Fibroblast of lung (primary cell): Measurements from ENCODE around the gene SLC25A53. TPM values are rescaled to one million over a fixed set of nuclear protein-coding genes. Genes with fewer than 3 reads are reported as not detected.

Source experiments
- DNase-seq, 2 donors: peaks; one replicate each; pipeline versions ENCODE4 v3.0.0 to v3.0.0-alpha.2; 2010; ENCODE audit warnings: low read depth in 2 of 2
- H2AFZ ChIP-seq: 2 replicates; pipeline ENCODE4 v1.5.1; 2012; ENCODE audit warnings: low read length, control low read depth, inconsistent platforms
- H3K27ac ChIP-seq: 2 replicates; pipeline ENCODE4 v1.5.1; 2011; ENCODE audit warnings: low read length, control low read depth; ENCODE audit not compliant: insufficient read depth
- H3K27me3 ChIP-seq: 2 replicates; pipeline ENCODE4 v1.5.1; 2011; ENCODE audit warnings: mild to moderate bottlenecking, low read length; ENCODE audit not compliant: control insufficient read depth, insufficient read depth
- H3K36me3 ChIP-seq: 2 replicates; pipeline ENCODE4 v1.5.1; 2011; ENCODE audit warnings: low read length; ENCODE audit not compliant: control insufficient read depth, insufficient read depth
- H3K4me1 ChIP-seq: 2 replicates; pipeline ENCODE4 v1.5.1; 2011; ENCODE audit warnings: low read length; ENCODE audit not compliant: control insufficient read depth, insufficient read depth; ENCODE audit errors: extremely low read depth
- H3K4me2 ChIP-seq: 2 replicates; pipeline ENCODE4 v1.5.1; 2011; ENCODE audit warnings: low read length, control low read depth; ENCODE audit not compliant: insufficient read depth; ENCODE audit errors: extremely low read depth
- H3K4me3 ChIP-seq, 4 experiments: fragments of 200-600 bp in 1 of 4; sonication (generic) in 1 of 4; replicated peaks in 1 of 4; 2 replicates each; pipeline ENCODE4 v1.5.1; 2011 to 2016; ENCODE audit warnings: low read length in 4 of 4, low read depth in 3 of 4, mild to moderate bottlenecking in 3 of 4, control low read depth in 2 of 4, inconsistent platforms in 1 of 4, mixed read lengths in 1 of 4; ENCODE audit not compliant: insufficient read depth in 1 of 4; ENCODE audit errors: control extremely low read depth in 1 of 4
- H3K79me2 ChIP-seq: 2 replicates; pipeline ENCODE4 v1.5.1; 2012; ENCODE audit warnings: mild to moderate bottlenecking, low read length, inconsistent platforms; ENCODE audit not compliant: control insufficient read depth, insufficient read depth
- H3K9ac ChIP-seq: 2 replicates; pipeline ENCODE4 v1.5.1; 2011; ENCODE audit warnings: mild to moderate bottlenecking, low read length, control low read depth; ENCODE audit not compliant: insufficient read depth
- H3K9me3 ChIP-seq: 2 replicates; pipeline ENCODE4 v1.5.1; 2012; ENCODE audit warnings: low read depth, low read length; ENCODE audit not compliant: control insufficient read depth, insufficient read depth
- H4K20me1 ChIP-seq: 2 replicates; pipeline ENCODE4 v1.5.1; 2011; ENCODE audit warnings: low read length; ENCODE audit not compliant: control insufficient read depth, insufficient read depth; ENCODE audit errors: extremely low read depth
- CTCF ChIP-seq, 2 donors: IDR thresholded peaks in 1 of 2; conservative IDR thresholded peaks in 1 of 2; 1 replicate in 1 of 2; 2 replicates in 1 of 2; pipeline ENCODE4 v1.5.1; 2011 to 2012; ENCODE audit warnings: low read length in 2 of 2, control low read depth in 1 of 2, inconsistent platforms in 1 of 2, low read depth in 1 of 2, mild to moderate bottlenecking in 1 of 2
- EZH2 ChIP-seq: IDR thresholded peaks from 2 replicates; pipeline ENCODE4 v1.5.1; 2012; ENCODE audit warnings: low read length, control low read depth, mild to moderate bottlenecking; ENCODE audit errors: missing control alignments
- polyA plus RNA-seq, 2 donors: library from polyadenylated mRNA; depleted of rRNA in 1 of 2; stranded (reverse) in 1 of 2; unstranded in 1 of 2; fragments of >200 nt; gene quantifications; 2 replicates each; pipeline ENCODE4 v1.2.1, GENCODE V29; 2011 to 2012; ENCODE audit warnings: missing spikeins in 1 of 2
- total RNA-seq: library from RNA; depleted of rRNA; stranded (reverse); fragments of >200 nt; gene quantifications from 2 replicates; pipeline ENCODE4 v1.2.1, GENCODE V29; 2014

Gene SLC25A53
- total and polyA plus RNA-seq, 2 donors (not counting 1 experiment from before 2014, with no cell fraction given), result 5.4 to 13.7 TPM

GRCh38 chrX:104105330-104106262, 51.2 kb downstream of the SLC25A53 start:
- H4K20me1 ChIP-seq, result no peaks in the 10 kb centered on the region
- H3K4me2 ChIP-seq, result no peak overlapping the region
- H3K27me3 ChIP-seq, result no peaks in the 10 kb centered on the region
- H3K4me3 ChIP-seq, result no peak overlapping the region
- TF ChIP-seq EZH2, result no peak
- TF ChIP-seq CTCF (conservative IDR thresholded peaks at IDR 0.05 in 1 of 2, IDR thresholded peaks at IDR 0.05 in 1 of 2; ENCODE audit: low read depth in 1 of 2, low read length in 2 of 2), result no peak
- no peak for DNase-seq
- no peaks in the 10 kb centered on the region for H3K9me3 ChIP-seq
- H3K9ac ChIP-seq, result no peak overlapping the region
- no peak overlapping the region for H2AFZ ChIP-seq
- H3K4me1 ChIP-seq, result no peaks in the 10 kb centered on the region
- no peaks in the 10 kb centered on the region for H3K79me2 ChIP-seq
- H3K27ac ChIP-seq, result no peak overlapping the region
- H3K36me3 ChIP-seq, result no peaks in the 10 kb centered on the region

GRCh38 chrX:104104676-104105075, 52.1 kb downstream of the SLC25A53 start:
- Histone ChIP-seq H3K4me1 (no peaks in the 10 kb centered on the region), H3K9ac (no peak overlapping the region)

More at GRCh38 chrX:104104676-104105075, 52.1 kb downstream of the SLC25A53 start:
- Histone ChIP-seq H2AFZ (no peak overlapping the region), H4K20me1 (no peaks in the 10 kb centered on the region), H3K4me3 (no peak overlapping the region), H3K27me3 (no peaks in the 10 kb centered on the region), H3K36me3 (no peaks in the 10 kb centered on the region), H3K9me3 (no peaks in the 10 kb centered on the region), H3K27ac (no peak overlapping the region), H3K4me2 (no peak overlapping the region), H3K79me2 (no peaks in the 10 kb centered on the region)
- DNase-seq, result no peak
- TF ChIP-seq EZH2 (no peak), CTCF (conservative IDR thresholded peaks at IDR 0.05 in 1 of 2, IDR thresholded peaks at IDR 0.05 in 1 of 2; ENCODE audit: low read depth in 1 of 2, low read length in 2 of 2) (no peak)
